HG03575 (cell line): ENCODE measurements around the gene LY6G5B.

ENCODE experiments used
- ATAC-seq: cut with Tn5 transposase; IDR thresholded peaks from one replicate; pipeline ENCODE4 v1.9.1; 2021; ENCODE audit not compliant: unreplicated experiment, insufficient number of reproducible peaks, low FRiP score; ENCODE audit errors: extremely low read depth

Gene LY6G5B, protein sequence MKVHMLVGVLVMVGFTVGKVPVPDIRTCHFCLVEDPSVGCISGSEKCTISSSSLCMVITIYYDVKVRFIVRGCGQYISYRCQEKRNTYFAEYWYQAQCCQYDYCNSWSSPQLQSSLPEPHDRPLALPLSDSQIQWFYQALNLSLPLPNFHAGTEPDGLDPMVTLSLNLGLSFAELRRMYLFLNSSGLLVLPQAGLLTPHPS

DNA sequence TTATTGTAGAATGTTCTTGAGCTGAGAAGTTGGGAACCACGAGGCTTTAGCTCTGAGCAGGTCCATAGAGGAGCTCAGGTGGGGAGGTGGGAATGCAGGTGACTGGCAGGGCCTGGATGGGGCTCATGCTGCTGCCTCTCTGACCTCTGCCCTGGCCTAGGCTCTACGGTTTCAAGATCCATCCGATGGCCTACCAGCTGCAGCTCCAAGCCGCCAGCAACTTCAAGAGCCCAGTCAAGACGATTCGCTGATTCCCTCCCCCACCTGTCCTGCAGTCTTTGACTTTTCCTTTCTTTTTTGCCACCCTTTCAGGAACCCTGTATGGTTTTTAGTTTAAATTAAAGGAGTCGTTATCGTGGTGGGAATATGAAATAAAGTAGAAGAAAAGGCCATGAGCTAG, at the start of gene LY6G5B:
Gene LY6G5B (plus strand): TSS at position 301 of the 400 bp plus-strand sequence. CDS start 975 bp downstream, outside the sequence.
- no peak for ATAC-seq

DNA sequence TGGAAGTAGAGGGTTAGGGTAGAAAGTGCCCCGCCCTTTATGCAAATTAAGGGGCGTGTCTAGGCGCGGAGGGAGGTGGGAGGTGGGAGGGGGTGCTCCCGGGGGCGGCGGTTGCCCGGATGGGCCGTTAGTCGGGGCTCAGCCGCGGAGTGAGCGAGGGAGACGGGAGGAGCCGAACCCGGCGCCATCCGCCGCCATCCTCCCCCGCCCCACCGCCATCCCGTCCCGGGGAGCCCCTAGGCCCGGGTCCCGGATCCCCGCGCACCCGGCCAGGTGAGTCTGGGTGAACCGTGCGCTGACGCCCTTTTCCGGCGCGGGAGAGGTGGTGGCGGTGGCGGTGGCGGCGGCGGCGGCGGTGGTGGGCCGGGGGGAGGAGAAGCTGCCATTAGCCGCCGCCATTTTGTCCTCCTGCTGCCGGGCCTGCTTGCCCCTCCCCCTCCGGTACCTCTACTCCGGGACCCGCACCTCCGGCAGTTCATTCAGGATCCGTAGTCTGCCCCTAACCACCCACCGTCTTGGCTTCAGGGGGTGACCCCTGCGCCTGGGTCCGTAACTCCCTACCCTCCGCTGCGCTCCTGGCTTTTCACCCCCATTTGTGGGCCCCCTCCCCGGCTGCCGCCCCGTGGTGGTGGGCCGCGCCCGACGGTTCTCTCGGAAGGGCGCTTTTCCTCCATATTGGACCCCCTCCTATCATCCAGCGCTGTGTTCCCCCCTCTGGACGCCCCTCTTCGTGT, 49.0 kb upstream of the LY6G5B start, which contains the start of gene PRRC2A:
Gene PRRC2A (plus strand): TSS at position 130 of the 734 bp plus-strand sequence. CDS start 2,075 bp downstream, outside the sequence.
- ATAC-seq = peak; percentile 7

DNA sequence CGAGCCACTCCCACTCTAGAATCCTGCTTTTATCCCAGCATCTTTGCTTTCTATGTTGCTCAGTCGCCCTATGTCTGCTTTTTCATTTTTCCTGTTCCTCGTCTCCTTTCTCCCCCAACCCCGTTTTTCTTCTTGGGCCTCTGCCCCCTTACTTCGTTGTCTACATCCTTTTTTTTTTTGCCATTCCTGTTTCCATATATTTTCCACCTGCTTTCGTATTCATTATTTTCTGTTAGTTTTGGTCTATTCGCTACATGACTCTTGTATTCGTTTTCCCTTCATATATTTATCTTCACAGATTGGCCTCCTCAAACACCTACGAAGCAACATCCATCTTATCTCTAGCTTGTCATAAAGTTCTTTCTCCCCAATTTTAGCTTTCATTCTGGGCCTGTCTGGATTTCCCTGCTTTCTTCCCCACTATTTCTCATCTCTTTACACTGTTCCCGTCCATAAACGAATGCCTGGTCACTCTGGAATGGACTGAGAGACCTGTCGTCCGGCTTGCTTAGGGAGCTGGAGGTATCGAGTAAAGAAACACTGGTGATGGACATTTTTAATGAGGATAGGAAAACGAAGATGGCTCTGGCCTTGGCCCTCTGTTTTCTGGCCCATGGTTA, 48.3 kb upstream of the LY6G5B start:
- no peak for ATAC-seq

DNA sequence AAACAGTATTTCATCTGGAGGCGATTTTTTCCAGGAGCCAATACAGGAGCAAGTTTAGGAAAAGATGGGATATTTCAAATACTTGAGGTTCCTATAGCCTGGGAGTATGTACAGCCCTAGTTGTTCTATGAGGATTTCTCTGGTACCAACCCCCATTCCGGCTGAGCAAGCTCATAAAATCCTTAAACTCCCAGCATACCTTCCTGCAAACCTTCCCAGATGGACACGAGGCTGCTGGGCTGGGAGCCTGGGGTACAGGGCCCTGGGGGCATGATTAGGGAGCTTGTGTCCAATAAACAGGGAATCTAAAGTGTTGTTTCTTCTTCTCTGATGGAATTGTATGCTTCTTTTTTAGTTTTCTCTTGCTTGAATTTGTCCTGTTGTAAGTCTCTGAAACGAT, 47.8 kb upstream of the LY6G5B start:
- ATAC-seq = no peak

DNA sequence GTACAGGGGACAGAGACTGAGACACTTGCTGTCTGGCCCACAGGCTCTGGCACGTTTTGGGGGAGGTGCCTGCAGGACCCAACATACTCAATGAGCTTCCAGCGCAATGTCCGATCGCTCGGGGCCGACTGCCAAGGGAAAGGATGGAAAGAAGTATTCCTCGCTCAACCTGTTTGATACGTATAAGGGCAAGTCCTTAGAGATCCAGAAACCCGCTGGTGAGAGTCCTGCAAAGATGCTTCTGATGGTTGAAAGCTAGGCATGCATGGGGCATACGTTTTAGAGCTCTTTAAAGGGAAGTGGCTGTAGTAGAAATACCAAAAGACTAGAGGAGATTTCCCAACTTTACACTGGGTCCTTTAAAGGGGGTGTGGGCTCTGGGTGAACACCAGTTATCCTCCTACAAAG, 47.1 kb upstream of the LY6G5B start:
- no peak for ATAC-seq

DNA sequence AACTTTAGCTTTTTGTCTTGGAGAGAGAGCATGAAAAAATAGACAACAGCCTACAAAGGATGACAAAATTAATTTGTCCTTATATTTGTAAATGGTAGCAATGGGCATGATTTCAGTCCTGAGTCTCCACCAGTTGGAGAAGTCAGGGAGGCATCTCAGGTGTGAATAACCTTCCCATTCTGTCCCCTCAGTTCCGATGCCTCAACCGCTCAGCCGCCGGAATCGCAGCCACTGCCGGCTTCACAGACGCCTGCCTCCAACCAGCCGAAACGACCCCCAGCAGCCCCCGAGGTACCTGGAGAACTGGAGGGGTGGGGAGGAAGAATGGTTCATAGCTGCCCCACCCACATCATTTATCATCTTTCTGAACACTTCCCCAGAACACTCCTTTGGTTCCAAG, 45.7 kb upstream of the LY6G5B start:
- no peak for ATAC-seq

DNA sequence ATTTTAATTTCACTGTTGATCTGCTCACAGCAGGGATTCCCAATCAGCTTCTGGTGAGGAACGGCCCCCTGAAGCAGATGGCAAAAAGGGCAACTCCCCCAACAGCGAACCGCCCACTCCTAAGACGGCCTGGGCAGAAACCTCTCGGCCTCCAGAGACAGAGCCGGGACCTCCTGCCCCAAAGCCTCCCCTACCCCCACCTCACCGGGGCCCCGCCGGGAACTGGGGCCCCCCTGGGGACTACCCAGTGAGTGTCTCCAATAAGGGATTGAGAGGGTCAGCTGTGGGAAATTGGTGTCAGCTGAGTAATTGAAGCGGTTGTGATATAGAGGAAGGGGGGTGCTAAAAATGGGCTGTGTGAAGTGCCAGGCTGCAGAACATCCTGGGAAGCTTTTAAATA, 42.8 kb upstream of the LY6G5B start:
- no peak for ATAC-seq

DNA sequence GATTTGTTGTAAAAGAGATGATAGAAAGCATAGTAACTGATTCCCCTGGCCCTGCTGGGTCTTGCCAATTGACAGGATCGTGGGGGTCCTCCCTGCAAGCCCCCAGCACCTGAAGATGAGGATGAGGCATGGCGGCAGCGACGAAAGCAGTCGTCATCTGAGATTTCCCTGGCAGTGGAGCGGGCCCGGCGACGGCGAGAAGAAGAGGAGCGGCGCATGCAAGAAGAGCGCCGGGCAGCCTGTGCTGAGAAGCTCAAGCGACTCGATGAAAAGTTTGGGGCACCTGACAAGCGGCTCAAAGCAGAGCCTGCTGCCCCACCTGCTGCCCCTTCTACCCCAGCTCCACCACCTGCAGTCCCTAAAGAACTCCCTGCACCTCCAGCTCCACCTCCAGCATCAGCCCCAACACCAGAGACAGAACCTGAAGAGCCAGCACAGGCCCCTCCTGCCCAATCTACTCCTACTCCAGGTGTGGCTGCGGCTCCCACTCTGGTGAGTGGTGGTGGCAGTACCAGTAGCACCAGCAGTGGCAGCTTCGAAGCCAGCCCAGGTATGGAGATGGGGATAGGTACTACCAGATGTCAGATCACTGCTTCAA, 42.0 kb upstream of the LY6G5B start:
- ATAC-seq = no peak

DNA sequence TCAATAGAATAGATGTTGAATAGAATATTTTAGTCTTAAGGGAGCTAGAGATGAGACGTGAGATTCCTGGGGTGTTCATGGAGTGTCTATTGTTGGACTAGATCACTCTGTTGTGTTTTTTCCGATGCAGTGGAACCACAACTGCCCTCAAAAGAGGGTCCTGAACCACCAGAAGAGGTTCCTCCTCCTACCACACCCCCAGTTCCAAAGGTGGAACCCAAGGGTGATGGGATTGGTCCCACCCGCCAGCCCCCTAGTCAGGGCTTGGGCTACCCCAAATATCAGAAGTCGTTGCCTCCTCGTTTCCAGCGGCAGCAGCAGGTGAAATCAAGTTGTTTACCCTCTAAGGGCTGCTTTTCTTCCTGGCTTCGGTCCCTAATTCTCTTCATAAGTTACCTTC, 40.8 kb upstream of the LY6G5B start:
- ATAC-seq = no peak

DNA sequence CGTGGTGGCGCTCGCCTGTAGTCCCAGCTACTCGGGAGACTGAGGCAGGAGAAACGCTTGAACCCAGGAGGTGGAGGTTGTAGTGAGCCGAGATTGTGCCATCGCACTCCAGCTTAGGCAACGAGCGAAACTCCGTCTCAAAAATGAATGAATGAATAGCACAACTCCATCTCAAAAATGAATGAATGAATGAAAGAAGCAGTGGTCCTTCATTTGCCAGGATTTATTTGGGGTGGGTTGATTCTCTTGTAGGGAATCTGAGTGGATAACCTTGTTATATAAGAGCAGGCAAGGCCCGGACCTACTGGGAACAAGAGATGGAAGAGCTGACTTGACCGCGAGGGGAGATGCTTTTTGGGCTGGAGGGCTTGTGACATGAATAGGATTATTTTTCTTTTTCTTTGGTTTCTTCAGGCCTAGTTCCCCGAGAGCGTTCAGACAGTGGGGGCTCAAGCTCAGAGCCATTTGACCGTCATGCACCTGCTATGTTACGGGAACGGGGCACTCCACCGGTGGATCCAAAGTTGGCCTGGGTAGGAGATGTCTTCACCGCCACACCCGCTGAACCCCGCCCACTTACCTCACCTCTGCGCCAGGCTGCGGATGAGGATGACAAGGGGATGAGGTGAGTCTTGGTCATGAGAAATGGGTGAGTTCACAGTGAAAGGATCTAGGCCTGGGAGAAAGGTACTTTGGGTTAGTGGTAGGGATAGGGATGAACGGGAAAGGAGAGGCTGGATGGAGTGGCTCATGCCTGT, 39.4 kb upstream of the LY6G5B start:
- no peak for ATAC-seq

DNA sequence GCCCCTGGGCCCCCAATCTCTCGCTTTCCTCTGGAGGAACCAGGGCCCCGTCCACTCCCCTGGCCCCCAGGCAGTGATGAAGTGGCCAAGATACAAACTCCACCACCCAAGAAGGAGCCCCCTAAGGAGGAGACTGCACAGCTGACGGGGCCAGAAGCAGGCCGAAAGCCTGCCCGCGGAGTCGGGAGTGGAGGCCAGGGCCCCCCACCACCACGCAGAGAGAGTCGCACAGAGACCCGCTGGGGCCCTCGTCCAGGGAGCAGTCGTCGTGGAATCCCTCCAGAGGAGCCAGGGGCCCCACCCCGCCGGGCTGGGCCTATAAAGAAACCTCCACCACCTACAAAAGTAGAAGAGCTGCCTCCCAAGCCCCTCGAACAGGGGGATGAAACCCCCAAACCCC, 38.6 kb upstream of the LY6G5B start:
- ATAC-seq = no peak

DNA sequence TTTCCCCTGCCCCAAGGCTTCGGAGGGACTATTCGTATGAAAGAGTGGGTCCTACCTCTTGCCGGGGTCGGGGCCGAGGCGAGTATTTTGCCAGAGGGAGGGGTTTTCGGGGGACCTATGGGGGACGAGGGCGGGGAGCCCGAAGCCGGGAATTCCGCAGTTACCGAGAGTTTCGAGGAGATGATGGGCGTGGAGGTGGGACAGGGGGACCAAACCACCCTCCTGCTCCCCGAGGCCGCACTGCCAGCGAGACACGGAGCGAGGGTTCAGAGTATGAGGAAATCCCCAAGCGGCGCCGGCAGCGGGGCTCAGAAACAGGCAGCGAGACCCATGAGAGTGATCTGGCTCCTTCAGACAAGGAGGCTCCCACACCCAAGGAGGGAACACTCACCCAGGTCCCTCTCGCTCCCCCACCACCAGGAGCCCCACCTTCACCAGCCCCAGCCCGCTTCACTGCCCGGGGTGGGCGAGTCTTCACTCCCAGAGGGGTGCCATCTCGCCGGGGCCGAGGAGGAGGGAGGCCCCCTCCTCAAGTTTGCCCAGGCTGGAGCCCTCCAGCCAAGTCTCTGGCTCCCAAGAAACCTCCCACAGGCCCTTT, 38.0 kb upstream of the LY6G5B start:
- ATAC-seq = no peak

DNA sequence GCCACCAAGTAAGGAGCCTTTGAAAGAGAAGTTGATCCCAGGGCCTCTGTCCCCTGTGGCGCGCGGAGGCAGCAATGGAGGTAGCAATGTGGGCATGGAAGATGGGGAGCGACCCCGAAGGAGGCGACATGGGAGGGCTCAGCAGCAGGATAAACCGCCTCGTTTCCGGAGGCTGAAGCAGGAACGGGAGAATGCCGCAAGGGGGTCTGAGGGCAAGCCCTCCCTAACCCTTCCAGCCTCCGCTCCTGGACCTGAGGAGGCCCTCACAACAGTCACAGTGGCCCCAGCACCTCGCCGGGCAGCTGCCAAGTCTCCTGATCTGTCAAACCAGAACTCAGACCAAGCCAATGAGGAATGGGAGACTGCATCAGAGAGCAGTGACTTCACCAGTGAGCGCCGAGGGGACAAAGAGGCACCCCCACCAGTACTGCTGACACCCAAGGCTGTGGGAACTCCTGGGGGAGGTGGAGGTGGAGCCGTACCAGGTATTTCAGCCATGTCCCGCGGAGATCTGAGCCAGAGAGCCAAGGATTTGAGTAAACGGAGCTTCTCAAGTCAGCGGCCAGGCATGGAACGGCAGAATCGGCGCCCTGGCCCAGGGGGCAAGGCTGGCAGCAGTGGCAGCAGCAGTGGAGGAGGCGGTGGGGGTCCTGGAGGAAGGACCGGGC, 37.4 kb upstream of the LY6G5B start:
- ATAC-seq = no peak

DNA sequence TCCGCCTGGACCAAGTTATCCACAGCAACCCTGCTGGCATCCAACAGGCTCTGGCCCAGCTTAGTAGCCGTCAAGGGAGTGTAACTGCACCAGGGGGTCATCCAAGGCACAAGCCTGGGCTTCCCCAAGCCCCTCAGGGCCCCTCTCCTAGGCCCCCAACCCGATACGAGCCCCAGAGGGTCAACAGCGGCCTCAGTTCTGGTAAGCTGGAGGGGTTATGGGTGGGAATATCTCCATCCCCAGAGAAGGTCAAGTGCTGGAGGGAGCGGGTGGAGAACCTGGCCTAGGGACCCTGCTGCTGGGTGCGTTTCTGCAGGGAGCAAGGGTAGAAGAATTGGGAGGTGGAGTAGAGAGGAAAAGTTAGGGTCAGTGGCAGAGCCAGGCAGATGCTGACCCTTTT, 36.3 kb upstream of the LY6G5B start:
- no peak for ATAC-seq

DNA sequence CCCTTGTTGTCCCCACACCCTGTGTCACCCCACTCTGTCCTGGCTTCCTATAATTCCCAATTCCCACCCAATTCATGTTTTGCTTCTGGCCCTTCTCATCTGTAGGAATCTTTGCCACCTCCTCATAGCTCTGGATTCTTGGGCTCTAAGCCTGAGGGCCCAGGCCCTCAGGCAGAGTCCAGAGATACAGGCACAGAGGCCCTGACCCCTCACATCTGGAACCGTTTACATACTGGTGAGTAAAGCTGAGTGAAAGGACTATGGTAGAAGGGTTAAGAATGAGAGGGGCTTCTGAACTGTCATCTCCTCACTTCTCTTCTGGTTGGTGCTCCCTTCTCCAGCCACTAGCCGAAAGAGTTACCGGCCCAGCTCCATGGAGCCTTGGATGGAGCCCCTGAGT, 35.6 kb upstream of the LY6G5B start:
- no peak for ATAC-seq

DNA sequence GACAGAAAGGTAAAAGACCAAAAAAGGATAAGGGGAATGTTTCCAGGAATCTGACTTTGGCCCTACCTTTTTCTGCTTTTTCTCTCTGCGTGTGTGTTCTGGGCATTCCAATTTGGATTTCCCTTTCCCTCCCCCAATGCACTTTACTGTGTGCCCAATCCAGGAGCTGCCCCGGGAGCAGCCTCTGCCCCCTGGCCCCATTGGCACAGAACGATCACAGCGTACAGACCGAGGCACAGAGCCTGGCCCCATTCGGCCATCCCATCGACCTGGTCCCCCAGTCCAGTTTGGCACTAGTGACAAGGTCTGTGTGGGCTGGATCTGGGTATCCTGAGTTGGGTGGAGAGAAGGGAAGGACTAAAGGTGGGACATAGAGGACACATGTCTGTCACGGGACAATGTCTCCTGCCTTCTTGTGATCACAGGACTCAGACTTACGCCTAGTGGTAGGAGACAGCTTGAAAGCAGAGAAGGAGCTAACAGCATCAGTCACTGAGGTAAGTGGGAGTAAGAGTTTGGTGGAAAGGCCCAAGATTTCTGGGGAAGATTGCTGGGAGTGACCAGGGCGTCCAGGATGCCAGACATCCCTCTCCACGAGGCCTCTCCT, 34.7 kb upstream of the LY6G5B start:
- no peak for ATAC-seq

DNA sequence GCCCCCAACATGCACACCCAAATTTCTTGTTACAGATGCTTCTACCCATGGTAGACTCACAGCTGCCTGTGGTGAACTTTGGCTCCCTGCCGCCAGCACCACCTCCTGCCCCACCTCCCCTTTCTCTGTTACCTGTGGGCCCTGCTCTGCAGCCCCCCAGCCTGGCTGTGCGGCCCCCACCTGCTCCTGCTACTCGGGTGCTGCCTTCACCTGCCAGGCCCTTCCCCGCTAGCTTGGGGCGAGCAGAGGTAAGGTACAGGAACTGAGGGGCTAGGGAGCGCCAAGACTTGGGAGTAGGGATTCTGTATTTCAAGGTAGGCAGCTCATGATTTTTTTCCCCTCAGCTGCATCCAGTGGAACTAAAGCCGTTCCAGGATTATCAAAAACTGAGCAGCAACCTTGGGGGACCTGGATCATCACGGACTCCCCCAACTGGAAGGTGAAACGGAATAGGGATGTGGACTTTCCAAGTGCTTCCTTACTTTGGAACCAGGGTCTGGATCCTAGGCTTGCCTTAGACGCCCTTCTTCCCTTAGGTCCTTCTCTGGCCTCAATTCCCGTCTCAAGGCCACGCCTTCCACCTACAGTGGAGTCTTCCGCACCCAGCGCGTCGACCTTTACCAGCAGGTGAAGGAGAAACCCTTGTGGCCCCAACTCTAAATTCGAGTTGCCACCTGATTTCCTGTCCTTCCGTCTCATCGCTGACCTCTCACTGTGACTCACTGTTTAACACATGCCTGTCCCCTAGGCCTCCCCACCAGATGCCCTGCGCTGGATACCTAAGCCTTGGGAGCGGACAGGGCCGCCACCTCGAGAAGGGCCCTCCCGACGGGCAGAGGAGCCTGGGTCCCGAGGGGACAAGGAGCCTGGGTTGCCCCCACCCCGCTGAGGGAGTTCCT, 32.8 kb upstream of the LY6G5B start:
- no peak for ATAC-seq
